GM21723 (cell line): ENCODE measurements around the gene NIPBL.
"Not testable (repeated sequence)": the region's sequence is repeated elsewhere in the genome, so short reads cannot be mapped to it uniquely, and the experiment has no call there.

Experiments
- ATAC-seq: cut with Tn5 transposase; IDR thresholded peaks from one replicate; pipeline ENCODE4 v1.9.1; 2021; ENCODE audit warnings: mild to moderate bottlenecking, moderate library complexity; ENCODE audit not compliant: unreplicated experiment

NIPBL gene

GRCh38 chr5:36877667-36878391 lies 1.3 kb downstream of the NIPBL start:
- ATAC-seq: peak; percentile 18

DNA sequence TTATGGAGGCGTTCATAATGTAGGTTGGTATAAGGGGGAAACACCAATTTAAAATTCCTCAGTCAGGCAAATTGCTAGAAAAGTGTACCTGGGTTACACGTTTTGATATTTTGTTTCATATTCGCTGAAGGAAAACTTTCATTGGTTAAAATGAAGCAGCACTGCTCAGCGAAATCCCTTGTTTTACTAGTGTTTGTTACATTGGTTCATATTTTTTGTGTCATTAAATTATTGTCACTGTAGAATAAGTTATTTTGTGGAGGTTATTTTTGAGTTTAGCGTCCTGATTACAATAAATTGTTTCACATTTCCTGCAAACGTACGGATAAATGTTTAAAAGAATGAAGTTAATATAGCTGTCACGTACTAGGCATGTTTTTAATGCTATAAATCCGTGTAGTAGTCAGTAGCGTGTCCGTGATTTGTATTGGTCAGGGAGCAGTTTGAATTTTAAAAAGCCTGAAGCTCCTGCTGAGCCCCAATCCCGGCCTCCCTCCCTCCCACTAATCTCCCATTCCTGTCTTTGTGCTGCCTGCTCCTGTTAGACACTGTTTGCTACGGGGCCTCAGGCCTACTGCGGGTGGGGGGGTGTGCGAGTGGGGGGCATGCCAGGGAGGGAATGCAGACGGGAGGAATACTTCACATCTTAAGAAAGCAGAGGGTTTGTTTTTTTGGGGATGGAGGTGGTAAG lies 2.0 kb downstream of the NIPBL start:
- no peak for ATAC-seq

DNA sequence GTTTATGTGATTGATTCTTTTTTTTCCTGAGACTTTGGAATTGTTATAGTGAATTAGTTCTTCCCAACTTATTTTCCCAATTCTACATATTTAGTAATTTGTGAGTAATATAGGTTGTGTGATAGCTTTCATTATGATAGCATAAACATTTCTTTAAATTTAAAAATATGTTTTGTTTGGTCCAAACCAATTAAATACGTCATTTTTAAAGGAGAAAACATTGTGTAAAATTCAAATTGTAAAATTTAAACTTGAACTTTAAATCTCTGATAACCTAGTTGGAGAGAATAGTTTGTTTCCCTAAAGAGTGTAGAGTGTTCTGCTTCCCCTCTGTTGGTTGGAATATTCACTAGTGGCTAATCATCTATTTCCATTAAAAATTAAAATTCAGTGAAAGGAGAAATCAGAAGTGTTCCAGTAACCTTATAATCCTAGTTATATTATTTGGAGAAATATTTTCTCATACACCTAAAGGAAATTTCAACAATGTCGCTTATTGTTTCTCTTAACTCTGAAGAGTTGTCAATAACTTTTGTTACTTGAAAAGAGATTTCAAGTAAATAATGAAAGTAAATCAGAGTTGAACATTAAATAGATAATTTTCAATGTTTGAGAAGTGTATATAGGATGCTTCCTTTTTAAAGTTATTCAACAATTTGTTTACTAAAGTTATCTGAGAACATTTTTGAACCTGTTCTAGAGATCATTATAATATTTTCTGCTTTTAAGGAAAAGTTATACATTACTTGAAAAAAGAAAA lies 2.9 kb downstream of the NIPBL start:
- ATAC-seq: no peak

- ATAC-seq: no peak
Observed at GRCh38 chr5:36880761-36881160, 4.2 kb downstream of the NIPBL start.

GRCh38 chr5:36881304-36881703 lies 4.7 kb downstream of the NIPBL start:
- no peak for ATAC-seq

GRCh38 chr5:36881807-36882206 lies 5.2 kb downstream of the NIPBL start:
- ATAC-seq: no peak

DNA sequence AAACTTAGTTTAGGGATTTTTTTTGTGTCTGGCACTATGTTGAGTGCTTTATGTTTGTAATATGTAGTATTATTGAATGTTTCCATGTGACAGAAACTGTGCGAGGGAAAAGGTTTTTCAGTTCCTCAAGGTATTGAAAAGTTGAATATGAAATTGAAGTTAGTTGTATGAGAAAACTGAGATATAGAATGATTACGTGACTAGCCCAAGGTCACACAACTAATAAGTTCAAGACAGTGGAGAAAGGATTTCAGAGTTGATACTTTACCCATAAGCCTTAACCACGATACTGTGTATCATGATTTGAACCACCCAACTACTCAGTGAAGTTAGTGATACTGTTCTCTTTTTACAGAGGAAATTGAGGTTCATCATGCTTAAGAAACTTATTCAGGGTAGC lies 5.7 kb downstream of the NIPBL start:
- ATAC-seq: peak; percentile 53

DNA sequence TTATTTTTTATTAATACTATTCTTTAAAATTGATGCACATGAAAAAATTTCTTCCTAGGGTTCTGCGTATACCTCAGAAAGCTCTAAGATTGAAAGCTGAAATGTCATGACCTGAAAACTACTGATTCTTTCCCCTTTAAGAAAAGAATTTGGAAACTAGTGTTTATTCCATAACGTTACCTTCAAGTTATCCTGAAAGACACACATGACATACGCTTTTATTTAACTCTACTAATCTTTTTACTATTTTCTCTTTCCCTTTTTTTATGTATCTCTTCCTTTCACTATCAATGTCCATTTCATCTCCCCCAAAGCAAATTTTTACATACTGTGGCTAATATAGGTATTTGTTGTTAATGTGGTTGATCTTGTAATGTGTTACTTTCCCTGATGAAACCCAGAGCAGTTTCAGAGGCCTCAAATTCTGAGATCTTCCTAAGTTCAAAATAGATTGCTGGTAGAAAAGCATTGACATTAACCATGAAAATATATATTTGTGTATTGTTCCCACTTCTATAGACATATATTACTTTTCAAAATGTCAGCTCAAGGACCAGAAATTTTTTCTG lies 7.4 kb downstream of the NIPBL start:
- ATAC-seq: no peak

GRCh38 chr5:36885149-36885548 lies 8.6 kb downstream of the NIPBL start:
- ATAC-seq: no peak

GRCh38 chr5:36885566-36886485 lies 9.3 kb downstream of the NIPBL start:
- ATAC-seq: no peak

- ATAC-seq: no peak
Observed at GRCh38 chr5:36886791-36887190, 10.2 kb downstream of the NIPBL start.

GRCh38 chr5:36887532-36887931 lies 11.0 kb downstream of the NIPBL start:
- ATAC-seq: no peak

DNA sequence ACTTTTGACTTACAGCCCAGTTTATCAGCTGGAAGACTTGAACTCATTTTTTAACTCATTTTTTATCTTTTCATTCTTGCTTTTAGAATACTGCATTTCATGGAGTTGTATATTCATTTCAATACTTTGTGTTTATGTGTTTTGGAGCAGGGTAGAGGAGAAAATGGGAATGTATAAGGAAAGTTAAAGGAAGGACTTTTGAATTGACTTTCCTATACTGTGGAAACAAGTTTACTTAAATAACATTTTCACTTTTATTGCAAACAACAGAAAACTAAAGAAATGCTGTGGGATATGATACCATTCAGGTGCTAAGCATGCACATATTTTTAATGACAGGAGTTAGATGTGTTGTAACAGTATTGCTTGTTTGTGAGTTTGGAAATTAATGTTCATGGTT lies 11.7 kb downstream of the NIPBL start:
- no peak for ATAC-seq

DNA sequence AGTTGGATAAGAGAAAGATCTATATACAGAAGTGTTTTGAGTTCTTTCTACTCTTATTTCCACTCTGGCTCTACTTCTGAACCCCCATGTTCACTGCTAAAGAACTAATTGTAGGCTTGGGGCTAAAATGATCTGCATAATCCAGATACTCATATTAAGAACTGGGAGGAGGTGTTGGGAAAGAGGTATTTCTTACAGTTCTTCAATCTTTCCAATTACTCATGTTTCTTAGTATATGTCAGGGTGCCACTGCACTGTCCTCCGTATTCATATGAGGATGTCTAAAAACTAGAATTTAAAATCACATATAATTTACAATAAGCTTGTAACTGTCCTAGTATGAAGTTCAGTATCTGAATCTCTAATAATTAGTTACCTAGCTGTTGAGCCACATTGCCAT lies 12.7 kb downstream of the NIPBL start:
- ATAC-seq: no peak

- no peak for ATAC-seq
Observed at GRCh38 chr5:36891266-36891665, 14.7 kb downstream of the NIPBL start.

- ATAC-seq: not testable (repeated sequence)
Observed at GRCh38 chr5:36892085-36892830, 15.7 kb downstream of the NIPBL start.

DNA sequence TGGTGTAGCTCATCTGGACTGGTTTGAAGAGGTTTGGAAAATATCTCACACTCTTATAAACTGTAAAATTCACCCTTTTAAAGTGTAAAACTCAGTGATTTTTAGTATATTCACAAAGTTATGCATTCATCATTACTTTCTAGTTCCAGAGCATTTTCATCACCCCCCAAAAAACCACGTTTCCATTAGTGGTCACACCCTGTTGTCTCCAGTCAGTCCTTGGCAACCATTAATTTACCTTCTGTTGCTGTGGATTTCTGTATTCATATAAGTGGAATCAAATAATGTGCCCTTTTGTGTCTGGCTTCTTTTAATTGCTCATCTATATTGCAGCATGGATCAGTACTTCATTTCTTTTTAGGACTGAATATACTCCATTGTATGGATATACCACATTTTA lies 18.4 kb downstream of the NIPBL start:
- no peak for ATAC-seq

DNA sequence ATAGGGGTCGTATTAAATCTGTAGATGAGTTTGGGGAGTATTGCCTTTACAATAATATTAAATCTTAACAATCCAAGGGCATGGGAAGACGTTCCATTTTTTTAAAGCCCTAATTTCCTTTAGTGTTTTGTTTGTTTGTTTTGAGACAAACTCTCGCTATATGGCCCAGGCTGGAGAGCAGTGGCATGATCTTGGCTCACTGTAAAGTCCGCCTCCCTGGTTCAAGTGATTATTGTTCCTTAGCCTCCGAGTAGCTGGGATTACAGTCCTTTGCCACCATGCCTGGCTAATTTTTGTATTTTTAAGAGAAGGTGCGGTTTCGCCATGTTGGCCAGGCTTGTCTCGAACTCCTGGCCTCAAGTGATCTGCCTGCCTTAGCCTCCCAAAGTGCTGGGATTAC lies 19.9 kb downstream of the NIPBL start:
- ATAC-seq: no peak

GRCh38 chr5:36897616-36898015 lies 21.0 kb downstream of the NIPBL start:
- no peak for ATAC-seq

DNA sequence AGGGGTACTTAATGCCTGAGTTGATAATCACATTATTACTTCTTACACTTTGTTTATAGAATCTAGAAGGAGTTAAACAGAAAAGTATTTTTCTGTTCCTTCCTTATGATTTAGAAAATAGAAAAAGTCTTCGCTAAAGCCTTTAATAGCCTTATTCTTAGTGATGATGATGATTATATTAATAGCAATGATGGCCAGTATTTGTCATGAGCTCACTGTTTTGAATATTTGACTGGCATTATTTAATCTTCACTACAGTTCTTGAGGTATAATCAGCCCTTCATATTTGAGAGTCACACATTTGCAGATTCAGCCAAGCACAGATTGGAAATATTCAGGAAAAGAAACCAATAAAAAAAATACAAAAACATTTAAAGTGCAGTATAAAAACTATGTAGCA lies 23.3 kb downstream of the NIPBL start:
- no peak for ATAC-seq
